A549 (cell line): ENCODE measurements around the gene DRD2. TPM values are rescaled to one million over a fixed set of nuclear protein-coding genes. Genes with fewer than 3 reads are reported as not detected.

Experiments
- ATAC-seq, 2 experiments: fragments of 200-7000 bp in 1 of 2; fragments of >200 bp in 1 of 2; cut with Nextera tagmentation in 1 of 2; cut with Tn5 transposase in 1 of 2; 3 replicates each; pipeline versions ENCODE4 v1.8.0 to v1.9.1; 2018 to 2020; ENCODE audit warnings: mild to moderate bottlenecking in 1 of 2, moderate library complexity in 1 of 2
- CTCF ChIA-PET: fragments of 300-600 bp; sonication (Branson Sonifier 250); formaldehyde crosslinking; extraction: SDS; loops from one replicate; lab custom pipeline; 2021; ENCODE audit warnings: antibody characterized with exemption, inconsistent platforms; lab: Yijun Ruan, JAX
- POLR2A ChIA-PET: fragments of 350-600 bp; formaldehyde crosslinking; extraction: SDS; loops from one replicate; lab custom pipeline; 2021; ENCODE audit warnings: antibody characterized with exemption, inconsistent platforms; lab: Yijun Ruan, JAX
- DNase-seq, 2 experiments: peaks; one replicate each; pipeline versions ENCODE4 v3.0.0 to v3.0.0-alpha.2; 2011 to 2016; ENCODE audit warnings: low read depth in 1 of 2, low spot score in 1 of 2
- FAIRE-seq: peaks from 2 replicates; lab custom pipeline; 2011; peaks lifted over from hg19 to GRCh38; lab: Jason Lieb, UNC
- H3K27ac ChIP-seq, 2 experiments: fragments of >200 bp; sonication (Bioruptor Twin); formaldehyde crosslinking; 3 replicates each; pipeline ENCODE4 v1.5.1; 2016 to 2017
- H3K4me1 ChIP-seq: fragments of >200 bp; sonication (Bioruptor Twin); formaldehyde crosslinking; 3 replicates; pipeline ENCODE4 v1.6.1; 2016
- H3K4me2 ChIP-seq: fragments of >200 bp; sonication (Bioruptor Twin); formaldehyde crosslinking; 3 replicates; pipeline ENCODE4 v1.6.1; 2016
- H3K4me3 ChIP-seq: fragments of >200 bp; sonication (Bioruptor Twin); formaldehyde crosslinking; 3 replicates; pipeline ENCODE4 v1.5.1; 2016
- H3K9me3 ChIP-seq: fragments of >200 bp; sonication (Bioruptor Twin); formaldehyde crosslinking; 3 replicates; pipeline ENCODE4 v1.6.1; 2016
- ATOH8 ChIP-seq: fragments of 250-450 bp; sonication (Bioruptor Pico); IDR thresholded peaks from 2 replicates; pipeline ENCODE4 v1.5.0; 2020; ENCODE audit warnings: low read depth, mild to moderate bottlenecking, moderate library complexity
- BCL3 ChIP-seq: fragments of >200 bp; sonication (Bioruptor Twin); formaldehyde crosslinking; IDR thresholded peaks from 3 replicates; pipeline ENCODE4 v1.6.1; 2016
- BHLHE40 ChIP-seq: IDR thresholded peaks from 2 replicates; pipeline ENCODE4 v1.6.1; 2012; ENCODE audit warnings: low read depth, low read length, inconsistent platforms
- CBX8 ChIP-seq: fragments of 200-600 bp; sonication (generic); IDR thresholded peaks from 2 replicates; pipeline ENCODE4 v1.6.1; 2016
- CEBPB ChIP-seq, 2 experiments: fragments of >200 bp in 1 of 2; sonication (Bioruptor Twin) in 1 of 2; formaldehyde crosslinking in 1 of 2; IDR thresholded peaks; 2 replicates each; pipeline ENCODE4 v1.6.1; 2012 to 2016
- CHD4 ChIP-seq: fragments of 200-600 bp; sonication (generic); IDR thresholded peaks from 2 replicates; pipeline ENCODE4 v1.6.1; 2016; ENCODE audit warnings: antibody characterized with exemption, mild to moderate bottlenecking, borderline replicate concordance
- EP300 ChIP-seq, 2 experiments: fragments of >200 bp; sonication (Bioruptor Twin); formaldehyde crosslinking; IDR thresholded peaks; 2 replicates in 1 of 2; 3 replicates in 1 of 2; pipeline ENCODE4 v1.6.1; 2016 to 2017
- ESRRA ChIP-seq: fragments of 150-350 bp; IDR thresholded peaks from 2 replicates; pipeline ENCODE4 v1.6.1; 2014; ENCODE audit warnings: mild to moderate bottlenecking, low read length, borderline replicate concordance
- HDAC2 ChIP-seq: fragments of 200-600 bp; sonication (generic); IDR thresholded peaks from 2 replicates; pipeline ENCODE4 v1.6.1; 2016
- HEYL ChIP-seq: fragments of 250-450 bp; sonication (Bioruptor Pico); IDR thresholded peaks from 2 replicates; pipeline ENCODE4 v1.8.0; 2021; ENCODE audit warnings: mild to moderate bottlenecking, moderate library complexity
- HOXA7 ChIP-seq: fragments of 250-450 bp; sonication (Bioruptor Pico); IDR thresholded peaks from 2 replicates; pipeline ENCODE4 v1.5.0; 2020; ENCODE audit warnings: mild to moderate bottlenecking, moderate library complexity
- HOXB13 ChIP-seq: fragments of 250-450 bp; sonication (Bioruptor Pico); IDR thresholded peaks from 2 replicates; pipeline ENCODE4 v1.5.0; 2020; ENCODE audit warnings: low read depth, mild to moderate bottlenecking, moderate library complexity
- HOXB5 ChIP-seq: fragments of 250-450 bp; sonication (Bioruptor Pico); IDR thresholded peaks from 2 replicates; pipeline ENCODE4 v1.5.0; 2020; ENCODE audit warnings: mild to moderate bottlenecking, moderate library complexity
- KDM1A ChIP-seq: fragments of 200-600 bp; sonication (generic); IDR thresholded peaks from 2 replicates; pipeline ENCODE4 v1.6.1; 2016; ENCODE audit warnings: low read depth, mild to moderate bottlenecking
- MAFK ChIP-seq: fragments of 450-650 bp; IDR thresholded peaks from 2 replicates; pipeline ENCODE4 v1.6.1; 2014; ENCODE audit not compliant: partially characterized antibody
- NPAS2 ChIP-seq: fragments of 250-450 bp; sonication (Bioruptor Pico); IDR thresholded peaks from 2 replicates; pipeline ENCODE4 v1.8.0; 2022; ENCODE audit warnings: mild to moderate bottlenecking, moderate library complexity, borderline replicate concordance
- NR3C1 ChIP-seq: fragments of >200 bp; sonication (Bioruptor Twin); formaldehyde crosslinking; IDR thresholded peaks from 3 replicates; pipeline ENCODE4 v1.6.1; 2017
- PHF8 ChIP-seq: fragments of 200-600 bp; sonication (generic); IDR thresholded peaks from 2 replicates; pipeline ENCODE4 v1.6.1; 2016; ENCODE audit warnings: low read depth, mild to moderate bottlenecking, antibody characterized with exemption, moderate library complexity, borderline replicate concordance
- POLR2AphosphoS2 ChIP-seq: conservative IDR thresholded peaks from 2 replicates; pipeline ENCODE4 v1.6.1; 2012; ENCODE audit warnings: low read length, improper control_type of control experiment, inconsistent platforms
- REST ChIP-seq: fragments of 200-600 bp; sonication (generic); IDR thresholded peaks from 2 replicates; pipeline ENCODE4 v1.6.1; 2016; ENCODE audit warnings: antibody characterized with exemption, mild to moderate bottlenecking, moderate library complexity
- RFX5 ChIP-seq: fragments of 450-650 bp; IDR thresholded peaks from 2 replicates; pipeline ENCODE4 v1.7.1; 2014; ENCODE audit warnings: antibody characterized with exemption, mild to moderate bottlenecking, moderate library complexity
- SMC3 ChIP-seq: fragments of >200 bp; sonication (Bioruptor Twin); formaldehyde crosslinking; IDR thresholded peaks from 3 replicates; pipeline ENCODE4 v1.6.1; 2018; ENCODE audit warnings: inconsistent platforms
- TFCP2L1 ChIP-seq: fragments of 250-450 bp; sonication (Bioruptor Pico); IDR thresholded peaks from 2 replicates; pipeline ENCODE4 v1.5.0; 2021; ENCODE audit warnings: mild to moderate bottlenecking
- TP53 ChIP-seq: fragments of 250-450 bp; sonication (Bioruptor Pico); IDR thresholded peaks from 2 replicates; pipeline ENCODE4 v1.5.0; 2021; ENCODE audit warnings: mild to moderate bottlenecking, moderate library complexity
- ZSCAN20 ChIP-seq: fragments of 250-450 bp; sonication (Bioruptor Pico); IDR thresholded peaks from 2 replicates; pipeline ENCODE4 v1.8.0; 2022; ENCODE audit warnings: mild to moderate bottlenecking, moderate library complexity
- WGBS: methylation state at CpG from one replicate; pipeline ENCODE4 v1.1.6; 2017; ENCODE audit errors: missing lambda C conversion rate; 5-methylcytosine and 5-hydroxymethylcytosine counted together
- polyA plus RNA-seq, 4 experiments: library from polyadenylated mRNA; depleted of rRNA in 3 of 4; stranded (reverse); fragments of >200 nt; fragmentation: RNase III in 1 of 4; extraction: RNeasy Plus Mini Kit Qiagen cat#74134 plus additional on column Dnase treatment in 1 of 4; gene quantifications; 2 replicates in 3 of 4; 3 replicates in 1 of 4; pipeline ENCODE4 v1.2.3, GENCODE V29; 2011 to 2017

Gene DRD2
- polyA plus RNA-seq, 2 of the 4 experiments (the other 2 are of a cell fraction): not detected

GRCh38 chr11:113365895-113366294 lies 109.3 kb downstream of the DRD2 start:
- no peak overlapping the region for H3K4me3 ChIP-seq
- POLR2A ChIA-PET: no interaction called here
- FAIRE-seq (no peak), ATAC-seq (no peak), DNase-seq (no peak)
- TF ChIP-seq TFCP2L1 (CRISPR knock-in tag): no peak
- no peak for TF ChIP-seq ESRRA
- no peak for TF ChIP-seq CEBPB (IDR thresholded peaks at IDR 0.05)
- no peak for TF ChIP-seq TP53 (CRISPR knock-in tag)
- no peak for TF ChIP-seq PHF8
- no peak for TF ChIP-seq ZSCAN20
- no peak for TF ChIP-seq CHD4
- no peak for TF ChIP-seq HEYL (CRISPR knock-in tag)
- no peak for TF ChIP-seq ATOH8
- no peak for TF ChIP-seq POLR2AphosphoS2
- no peak for TF ChIP-seq HOXB13 (CRISPR knock-in tag)
- TF ChIP-seq NPAS2 (CRISPR knock-in tag): no peak
- TF ChIP-seq HOXB5 (CRISPR knock-in tag): no peak
- no peak for TF ChIP-seq NR3C1
- no peak for TF ChIP-seq BHLHE40
- no peak for TF ChIP-seq MAFK
- no peak for TF ChIP-seq SMC3
- TF ChIP-seq HOXA7 (CRISPR knock-in tag): no peak
- no peak for TF ChIP-seq BCL3
- no peak for TF ChIP-seq RFX5
- CTCF ChIA-PET: no interaction called here
- 100% methylated on average over 2 of the region's 5 CpGs for WGBS
- H3K4me1 ChIP-seq: no peaks in the 10 kb centered on the region
- no peaks in the 10 kb centered on the region for H3K9me3 ChIP-seq
- no peak overlapping the region for H3K4me2 ChIP-seq
- H3K27ac ChIP-seq: no peak overlapping the region

- H3K4me2 ChIP-seq: no peak overlapping the region
- H3K4me3 ChIP-seq: no peak overlapping the region
- ATAC-seq (no peak), DNase-seq (no peak), FAIRE-seq (no peak)
- TF ChIP-seq KDM1A (no peak), POLR2AphosphoS2 (no peak), HEYL (CRISPR knock-in tag) (no peak), REST (no peak), HDAC2 (no peak), CBX8 (no peak), NR3C1 (no peak), EP300 (IDR thresholded peaks at IDR 0.05) (no peak)
- no peaks in the 10 kb centered on the region for H3K4me1 ChIP-seq
- no peak overlapping the region for H3K27ac ChIP-seq
- CTCF ChIA-PET: no interaction called here
- POLR2A ChIA-PET: no interaction called here
- 91% methylated on average over 7 of the region's 7 CpGs for WGBS
- H3K9me3 ChIP-seq: no peaks in the 10 kb centered on the region
These were observed 111.1 kb downstream of the DRD2 start for GRCh38 chr11:113363996-113364641.
